ENCODE measurements around the gene OR2D3. TPM values are rescaled to one million over a fixed set of nuclear protein-coding genes. Genes with fewer than 3 reads are reported as not detected.
"Not testable (repeated sequence)": the region's sequence is repeated elsewhere in the genome, so short reads cannot be mapped to it uniquely, and the experiment has no call there.

OR2D3 gene
- total RNA-seq, 4 donors from 2014 or later, result not detected

GRCh38 chr11:6882751-6883150, 38.1 kb upstream of the OR2D3 start:
- no peaks in the 10 kb centered on the region for H3K4me1 ChIP-seq
- H3K4me3 ChIP-seq, result no peak overlapping the region
- H3K9me3 ChIP-seq, result no peaks in the 10 kb centered on the region
- H3K36me3 ChIP-seq, result no peaks in the 10 kb centered on the region
- H3K27me3 ChIP-seq, result no peaks in the 10 kb centered on the region
- TF ChIP-seq CTCF (IDR thresholded peaks at IDR 0.05), result no peak
- no peak for TF ChIP-seq POLR2A (IDR thresholded peaks at IDR 0.05)
- H3K27ac ChIP-seq, result no peak overlapping the region
- intact Hi-C loops (cut with DNase I), result no loop called here
- no peak for DNase-seq

- intact Hi-C loops (cut with DNase I); H3K36me3 ChIP-seq; H3K27me3 ChIP-seq; DNase-seq; H3K4me1 ChIP-seq; H3K4me3 ChIP-seq; H3K9me3 ChIP-seq; H3K27ac ChIP-seq: not testable (repeated sequence)
- WGBS, 2 donors, result 85 to 89% methylated on average over 5 of the region's 5 CpGs
These were observed 33.1 kb upstream of the OR2D3 start for GRCh38 chr11:6887711-6888110.

- intact Hi-C loops (cut with DNase I), result no loop called here
- no peak for DNase-seq
- no peaks in the 10 kb centered on the region for H3K9me3 ChIP-seq
- WGBS, 2 donors, result 82 to 87% methylated on average over 4 of the region's 4 CpGs
- H3K27me3 ChIP-seq, result no peaks in the 10 kb centered on the region
- no peak overlapping the region for H3K4me3 ChIP-seq
- TF ChIP-seq CTCF (IDR thresholded peaks at IDR 0.05), result no peak
- no peak for TF ChIP-seq POLR2A (IDR thresholded peaks at IDR 0.05)
- H3K36me3 ChIP-seq, result no peaks in the 10 kb centered on the region
- no peaks in the 10 kb centered on the region for H3K4me1 ChIP-seq
- H3K27ac ChIP-seq, result no peak overlapping the region
These were observed 32.0 kb upstream of the OR2D3 start for GRCh38 chr11:6888830-6889229.

GRCh38 chr11:6889835-6890234, 31.0 kb upstream of the OR2D3 start:
- TF ChIP-seq POLR2A (IDR thresholded peaks at IDR 0.05) (no peak), CTCF (IDR thresholded peaks at IDR 0.05) (no peak)
- 85 to 87% methylated on average over 1 of the region's 1 CpG for WGBS, 2 donors
- DNase-seq, result no peak

GRCh38 chr11:6892400-6892799, 28.4 kb upstream of the OR2D3 start, which contains the start of gene OR2D2:
OR2D2 (minus strand) TSS chr11:6892500; CDS start chr11:6892500, 0 bp downstream.
- DNase-seq, result no peak
- Histone ChIP-seq H3K36me3 (no peaks in the 10 kb centered on the region), H3K27ac (no peak within 1 kb of the TSS), H3K9me3 (no peaks in the 10 kb centered on the region), H3K27me3 (no peaks in the 10 kb centered on the region), H3K4me1 (no peaks in the 10 kb centered on the region), H3K4me3 (no peak within 1 kb of the TSS)
- TF ChIP-seq CTCF (IDR thresholded peaks at IDR 0.05) (no peak), POLR2A (IDR thresholded peaks at IDR 0.05) (no peak)
- WGBS, 2 donors, result 76 to 83% methylated on average over 2 of the region's 2 CpGs
- intact Hi-C loops (cut with DNase I), result no loop called here

More at GRCh38 chr11:6889835-6890234, 31.0 kb upstream of the OR2D3 start:
- no peak overlapping the region for H3K4me3 ChIP-seq
- intact Hi-C loops (cut with DNase I), result no loop called here
- H3K9me3 ChIP-seq, result no peaks in the 10 kb centered on the region
- H3K27me3 ChIP-seq, result no peaks in the 10 kb centered on the region
- no peaks in the 10 kb centered on the region for H3K36me3 ChIP-seq
- no peaks in the 10 kb centered on the region for H3K4me1 ChIP-seq
- H3K27ac ChIP-seq, result no peak overlapping the region

GRCh38 chr11:6894097-6894496, 26.7 kb upstream of the OR2D3 start:
- DNase-seq, result no peak
- intact Hi-C loops (cut with DNase I), result no loop called here

More at GRCh38 chr11:6894097-6894496, 26.7 kb upstream of the OR2D3 start:
- Histone ChIP-seq H3K4me3 (no peak overlapping the region), H3K27me3 (no peaks in the 10 kb centered on the region), H3K4me1 (no peaks in the 10 kb centered on the region), H3K27ac (no peak overlapping the region), H3K36me3 (no peaks in the 10 kb centered on the region), H3K9me3 (no peaks in the 10 kb centered on the region)
- TF ChIP-seq CTCF (IDR thresholded peaks at IDR 0.05) (no peak), POLR2A (IDR thresholded peaks at IDR 0.05) (no peak)

All from esophagus squamous epithelium (tissue), 5 donors.